GDM1 (cell line): ENCODE measurements around the gene EYS.

ENCODE experiments used
- DNase-seq: peaks from one replicate; lab custom pipeline; 2025; lab: John Stamatoyannopoulos, UW

Gene EYS

GRCh38 chr6:64128301-64129024 is 1578.6 kb downstream of the EYS start:
- no peak for DNase-seq

DNA sequence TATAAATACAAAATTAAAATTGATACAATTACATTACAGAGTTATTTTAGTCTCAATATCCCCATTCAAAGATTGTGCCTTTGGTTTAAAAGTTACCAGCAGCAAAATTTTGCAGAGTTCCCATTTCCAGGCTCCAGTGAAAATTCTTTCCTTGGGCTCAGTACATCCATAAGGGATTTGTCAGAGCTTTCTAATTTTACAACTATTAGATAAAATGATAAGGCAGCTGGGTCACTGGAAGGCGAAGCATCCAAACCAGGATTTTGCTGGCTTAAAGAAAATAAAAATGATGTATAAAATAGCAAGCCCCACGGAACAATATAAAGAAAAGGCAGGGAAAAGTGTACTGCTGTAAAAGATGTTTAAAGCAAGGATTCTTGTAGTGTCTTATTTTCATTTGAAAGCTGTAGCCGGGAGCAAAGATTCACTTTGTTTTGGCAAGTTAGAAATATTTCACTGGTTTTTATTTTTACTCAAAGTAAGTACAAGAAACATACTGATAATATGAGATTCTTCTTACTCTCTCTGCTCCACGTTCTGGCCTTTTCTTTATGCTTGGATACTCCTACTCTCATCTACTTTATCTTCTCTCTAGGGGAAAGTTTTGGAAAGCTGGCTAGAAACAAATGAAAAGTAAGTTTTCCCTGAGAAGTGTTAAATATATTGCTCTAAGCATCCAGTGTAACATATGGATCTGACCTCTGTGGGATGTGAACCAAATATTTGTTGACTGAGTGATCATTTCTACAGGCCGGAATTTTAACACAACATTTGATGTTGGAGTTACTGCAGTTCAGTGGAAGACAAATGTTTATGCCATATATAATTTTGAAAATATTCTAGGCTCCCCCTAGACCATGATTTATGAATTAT is 1583.0 kb downstream of the EYS start:
- no peak for DNase-seq

- DNase-seq, result no peak
Observed at GRCh38 chr6:64122712-64123375, 1584.2 kb downstream of the EYS start.

GRCh38 chr6:64121011-64121565 is 1585.9 kb downstream of the EYS start:
- DNase-seq, result no peak

- no peak for DNase-seq
Observed at GRCh38 chr6:64113704-64114103, 1593.3 kb downstream of the EYS start.

DNA sequence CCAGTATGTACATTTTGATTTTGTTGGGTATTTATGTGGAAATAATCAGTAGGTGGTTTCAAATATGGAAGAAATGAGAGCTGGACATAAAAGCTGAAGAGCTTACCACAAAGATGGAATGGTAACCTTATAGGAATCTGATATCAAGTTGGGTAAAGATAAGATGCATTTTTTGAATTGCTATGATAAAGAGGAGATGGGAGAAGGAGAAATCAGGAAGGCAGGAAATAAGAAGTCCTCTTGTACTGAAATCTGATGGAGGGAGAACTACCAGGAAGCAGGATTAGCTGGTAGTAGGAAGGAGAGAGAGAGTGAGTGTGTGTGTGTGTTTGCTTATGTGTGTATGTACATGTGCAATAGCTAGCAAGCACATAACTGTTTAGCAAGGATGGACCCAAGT is 1603.0 kb downstream of the EYS start:
- no peak for DNase-seq

DNA sequence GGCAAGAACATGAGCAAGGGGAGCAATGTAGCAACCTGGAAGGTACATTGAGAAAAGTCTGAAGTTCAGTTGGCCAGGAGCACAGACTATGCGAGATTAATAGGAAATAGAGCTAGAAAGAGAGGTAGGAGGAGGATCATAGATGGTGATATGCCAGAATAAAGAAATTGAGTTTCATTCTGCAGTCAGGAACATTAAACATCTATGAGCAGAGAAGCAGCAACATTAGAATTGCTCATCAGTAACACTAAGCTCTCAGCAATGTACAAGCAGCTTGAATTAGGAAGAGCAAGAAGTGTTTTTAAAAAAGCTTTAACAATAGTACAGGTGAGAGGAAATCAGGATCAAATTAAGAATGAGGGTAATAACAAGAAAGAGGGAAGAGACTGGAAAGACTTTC is 1603.5 kb downstream of the EYS start:
- no peak for DNase-seq

DNA sequence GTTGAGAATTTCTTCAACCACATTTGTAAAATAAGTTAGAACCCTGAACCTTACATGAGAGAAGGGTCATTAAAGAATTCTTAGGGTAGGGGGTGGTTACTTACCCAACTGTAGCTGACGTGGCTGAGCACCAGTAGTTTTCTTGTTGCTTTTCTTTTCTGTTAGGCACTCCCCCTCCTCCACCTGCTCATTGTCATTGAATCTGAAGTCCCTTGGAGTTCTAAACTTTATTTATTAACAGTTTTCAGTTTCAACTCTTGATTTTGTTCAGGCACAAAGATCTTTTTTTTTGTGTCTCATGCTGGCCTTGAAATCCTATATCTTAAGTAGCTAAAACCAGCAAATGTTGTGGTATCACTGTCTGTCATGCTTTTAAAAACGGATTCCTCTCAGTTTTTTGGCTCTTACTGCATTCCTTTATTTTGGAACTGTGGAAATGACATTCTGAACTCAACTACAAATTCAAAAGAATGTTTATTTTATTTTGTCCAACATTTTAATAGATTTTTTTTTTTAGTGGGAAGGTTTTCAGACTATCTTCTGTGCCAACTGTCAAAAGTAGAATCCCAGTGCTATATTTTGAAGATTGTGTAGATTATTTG is 1606.2 kb downstream of the EYS start:
- no peak for DNase-seq

- no peak for DNase-seq
Observed at GRCh38 chr6:64090352-64090751, 1616.7 kb downstream of the EYS start.

DNA sequence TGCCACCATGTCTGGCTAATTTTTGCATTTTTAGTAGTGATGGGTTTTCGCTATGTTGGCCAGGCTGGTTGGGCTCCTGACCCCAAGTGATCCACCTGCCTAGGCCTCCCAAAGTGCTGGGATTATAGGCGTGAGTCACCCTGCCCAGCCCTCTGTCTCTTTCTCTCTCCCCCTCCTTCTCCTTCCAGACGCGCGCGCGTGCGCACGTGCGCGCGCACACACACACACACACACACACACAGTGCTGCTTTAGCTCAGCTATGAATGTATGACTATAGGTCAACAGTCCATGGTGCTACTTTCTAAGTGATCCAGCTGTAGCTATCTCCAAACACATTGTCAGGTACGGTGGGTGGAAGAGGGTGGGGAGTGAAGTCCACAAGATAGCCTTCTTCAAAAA is 1621.9 kb downstream of the EYS start:
- DNase-seq, result no peak

GRCh38 chr6:64084185-64084663 is 1622.8 kb downstream of the EYS start:
- DNase-seq, result no peak

- no peak for DNase-seq
Observed at GRCh38 chr6:64083261-64083660, 1623.8 kb downstream of the EYS start.

DNA sequence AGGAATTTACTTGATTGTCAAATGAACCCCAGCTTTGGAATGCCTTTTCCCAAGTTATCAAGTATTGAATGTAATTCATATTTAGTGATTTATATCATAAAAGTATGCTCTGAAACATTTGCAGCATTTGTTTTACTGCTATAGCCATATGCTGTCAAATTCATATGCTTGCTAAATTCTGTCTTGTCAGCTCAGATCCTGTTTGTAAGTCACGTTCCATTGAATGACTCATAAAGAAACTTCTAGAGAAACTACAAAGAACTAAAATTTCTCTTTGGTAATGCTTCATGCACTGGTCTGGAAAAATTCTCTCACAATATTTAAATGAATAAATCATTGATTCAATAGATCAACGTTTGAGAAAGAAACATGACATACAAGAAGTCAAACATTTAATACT is 1625.6 kb downstream of the EYS start:
- DNase-seq, result no peak

- DNase-seq, result no peak
Observed at GRCh38 chr6:64074981-64075380, 1632.0 kb downstream of the EYS start.

- no peak for DNase-seq
Observed at GRCh38 chr6:64072686-64073085, 1634.3 kb downstream of the EYS start.

GRCh38 chr6:64064919-64065318 is 1642.1 kb downstream of the EYS start:
- no peak for DNase-seq

DNA sequence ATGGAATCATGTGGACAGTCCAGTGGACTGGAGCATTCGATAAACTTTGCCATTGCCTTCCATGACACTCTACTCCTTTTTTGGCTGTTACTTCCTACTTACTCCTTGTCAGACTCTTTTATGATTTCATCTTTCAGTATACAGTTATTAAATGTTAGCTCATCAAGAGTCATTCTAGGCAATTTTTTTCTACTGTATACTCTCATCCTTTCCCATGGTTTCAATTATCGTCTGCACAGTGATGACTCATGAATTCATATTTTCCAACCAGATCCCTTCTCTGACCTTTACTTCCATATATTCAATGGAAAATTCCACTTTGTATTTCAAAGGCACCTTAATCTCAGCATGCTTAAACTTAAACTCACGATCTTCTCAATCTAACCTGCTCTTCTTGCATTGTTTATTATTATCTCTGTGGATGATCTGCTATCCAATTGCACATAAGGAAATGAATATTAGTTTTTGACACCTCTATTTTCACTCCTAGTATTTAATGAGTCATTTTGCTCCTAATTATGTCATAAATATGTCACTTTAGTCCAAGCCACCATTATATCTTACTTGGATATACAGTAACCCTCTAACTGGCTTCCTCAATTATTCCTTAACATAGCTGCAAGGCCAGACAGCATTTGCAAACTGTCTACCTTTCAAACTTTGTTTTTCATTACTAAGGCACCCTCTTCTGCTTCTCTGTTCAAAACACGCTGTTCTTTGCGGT is 1643.9 kb downstream of the EYS start:
- DNase-seq, result no peak

- DNase-seq, result no peak
Observed at GRCh38 chr6:64054861-64055260, 1652.2 kb downstream of the EYS start.

GRCh38 chr6:64050590-64050989 is 1656.4 kb downstream of the EYS start:
- DNase-seq, result no peak

GRCh38 chr6:64049736-64050135 is 1657.3 kb downstream of the EYS start:
- no peak for DNase-seq

- DNase-seq, result no peak
Observed at GRCh38 chr6:64046746-64047208, 1660.2 kb downstream of the EYS start.
